VCaP (cell line): ENCODE measurements around the gene MYH4.

ENCODE experiments used
- H3K27ac ChIP-seq: fragments of 450-650 bp; 2 replicates; pipeline ENCODE4 v1.5.1; 2017
- CTCF ChIP-seq: fragments of 450-650 bp; conservative IDR thresholded peaks from 2 replicates; pipeline ENCODE4 v1.5.1; 2017; ENCODE audit warnings: mild to moderate bottlenecking, moderate library complexity

Gene MYH4

GRCh38 chr17:10469459-10469858, at the start of gene MYH4:
Gene MYH4 (minus strand): TSS chr17:10469559. CDS start chr17:10466745, 2,814 bp downstream.
- no peak within 1 kb of the TSS for H3K27ac ChIP-seq
- TF ChIP-seq CTCF = no peak

- H3K27ac ChIP-seq = no peak within 1 kb of the TSS
- no peak for TF ChIP-seq CTCF
Measured at GRCh38 chr17:10518271-10519037, 49.1 kb upstream of the MYH4 start, which contains the start of gene MYH1. Gene MYH1 (minus strand): TSS chr17:10518542. CDS start chr17:10516642, 1,900 bp downstream.

GRCh38 chr17:10516638-10517037, 47.3 kb upstream of the MYH4 start:
- no peak overlapping the region for H3K27ac ChIP-seq
- TF ChIP-seq CTCF = no peak

GRCh38 chr17:10516065-10516464, 46.7 kb upstream of the MYH4 start:
- TF ChIP-seq CTCF = no peak
- no peak overlapping the region for H3K27ac ChIP-seq

GRCh38 chr17:10513299-10514067, 44.1 kb upstream of the MYH4 start:
- H3K27ac ChIP-seq = no peak overlapping the region
- no peak for TF ChIP-seq CTCF

- no peak for TF ChIP-seq CTCF
Measured at GRCh38 chr17:10512856-10513255, 43.5 kb upstream of the MYH4 start.

GRCh38 chr17:10499950-10500349, 30.6 kb upstream of the MYH4 start:
- no peak for TF ChIP-seq CTCF
- H3K27ac ChIP-seq = no peak overlapping the region

More at GRCh38 chr17:10512856-10513255, 43.5 kb upstream of the MYH4 start:
- no peak overlapping the region for H3K27ac ChIP-seq
